Measurements from ENCODE around the gene PIH1D2. TPM values are rescaled to one million over a fixed set of nuclear protein-coding genes. Genes with fewer than 3 reads are reported as not detected.

PIH1D2 gene
- total and polyA plus RNA-seq, 9 of the 15 experiments (the other 6 are each of a cell fraction or from before 2014, with no cell fraction given) = 1.5 to 5.4 (median 3.0) TPM

DNA sequence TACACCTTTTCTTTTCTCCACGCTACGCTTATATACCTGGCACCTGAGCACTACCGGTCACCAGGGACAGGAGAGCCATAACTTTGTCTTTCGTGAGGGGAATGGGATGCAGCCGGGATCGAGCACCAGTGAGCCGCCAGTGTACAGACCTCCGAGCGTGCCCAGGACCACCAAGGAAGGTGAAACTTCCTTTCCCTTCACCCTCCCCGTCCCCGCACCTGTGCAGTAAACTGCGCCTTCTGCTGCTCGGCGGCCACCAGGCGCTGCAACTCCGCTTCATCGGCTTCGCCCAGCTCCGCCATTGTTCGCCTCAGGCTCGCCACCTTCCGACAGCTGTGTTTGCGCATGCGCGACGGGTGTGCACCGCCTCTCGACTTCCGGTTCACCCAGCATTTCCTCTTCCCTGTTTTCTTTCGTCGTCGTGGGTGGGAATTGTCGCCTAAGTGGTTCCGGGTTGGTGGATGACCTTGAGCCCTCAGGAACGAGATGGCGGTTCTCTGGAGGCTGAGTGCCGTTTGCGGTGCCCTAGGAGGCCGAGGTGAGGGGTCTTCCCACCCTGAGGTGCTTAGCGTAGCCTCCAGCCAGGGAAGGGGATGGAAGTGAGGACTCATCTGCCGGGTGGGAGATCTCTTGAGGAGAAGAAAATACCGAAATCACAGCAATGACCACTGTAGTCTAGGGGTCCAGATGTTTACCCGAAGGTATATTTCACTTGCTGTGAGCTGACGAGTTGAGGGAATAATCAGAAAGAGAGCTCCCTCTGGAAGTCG is 12.8 kb upstream of the PIH1D2 start, which contains the start of the genes SDHD and TIMM8B (continued):
- TF ChIP-seq FOSL1 (tag; conservative IDR thresholded peaks at IDR 0.05) (peak; percentile 28; the same call in 1 of the 2 replicates), EHMT2 (IDR thresholded peaks at IDR 0.05) (peak; percentile 75; the same call in 1 of the 2 replicates), TCF7 (IDR thresholded peaks at IDR 0.05; ENCODE audit: borderline replicate concordance) (no peak), LEF1 (IDR thresholded peaks at IDR 0.05) (no peak), ZNF165 (CRISPR knock-in tag; IDR thresholded peaks at IDR 0.05; ENCODE audit: borderline replicate concordance) (no peak)
- TF ChIP-seq, protein P1, sequence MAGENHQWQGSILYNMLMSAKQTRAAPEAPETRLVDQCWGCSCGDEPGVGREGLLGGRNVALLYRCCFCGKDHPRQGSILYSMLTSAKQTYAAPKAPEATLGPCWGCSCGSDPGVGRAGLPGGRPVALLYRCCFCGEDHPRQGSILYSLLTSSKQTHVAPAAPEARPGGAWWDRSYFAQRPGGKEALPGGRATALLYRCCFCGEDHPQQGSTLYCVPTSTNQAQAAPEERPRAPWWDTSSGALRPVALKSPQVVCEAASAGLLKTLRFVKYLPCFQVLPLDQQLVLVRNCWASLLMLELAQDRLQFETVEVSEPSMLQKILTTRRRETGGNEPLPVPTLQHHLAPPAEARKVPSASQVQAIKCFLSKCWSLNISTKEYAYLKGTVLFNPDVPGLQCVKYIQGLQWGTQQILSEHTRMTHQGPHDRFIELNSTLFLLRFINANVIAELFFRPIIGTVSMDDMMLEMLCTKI (IDR thresholded peaks at IDR 0.05; ENCODE audit: partially characterized antibody) = no peak
- TF ChIP-seq, protein P2, sequence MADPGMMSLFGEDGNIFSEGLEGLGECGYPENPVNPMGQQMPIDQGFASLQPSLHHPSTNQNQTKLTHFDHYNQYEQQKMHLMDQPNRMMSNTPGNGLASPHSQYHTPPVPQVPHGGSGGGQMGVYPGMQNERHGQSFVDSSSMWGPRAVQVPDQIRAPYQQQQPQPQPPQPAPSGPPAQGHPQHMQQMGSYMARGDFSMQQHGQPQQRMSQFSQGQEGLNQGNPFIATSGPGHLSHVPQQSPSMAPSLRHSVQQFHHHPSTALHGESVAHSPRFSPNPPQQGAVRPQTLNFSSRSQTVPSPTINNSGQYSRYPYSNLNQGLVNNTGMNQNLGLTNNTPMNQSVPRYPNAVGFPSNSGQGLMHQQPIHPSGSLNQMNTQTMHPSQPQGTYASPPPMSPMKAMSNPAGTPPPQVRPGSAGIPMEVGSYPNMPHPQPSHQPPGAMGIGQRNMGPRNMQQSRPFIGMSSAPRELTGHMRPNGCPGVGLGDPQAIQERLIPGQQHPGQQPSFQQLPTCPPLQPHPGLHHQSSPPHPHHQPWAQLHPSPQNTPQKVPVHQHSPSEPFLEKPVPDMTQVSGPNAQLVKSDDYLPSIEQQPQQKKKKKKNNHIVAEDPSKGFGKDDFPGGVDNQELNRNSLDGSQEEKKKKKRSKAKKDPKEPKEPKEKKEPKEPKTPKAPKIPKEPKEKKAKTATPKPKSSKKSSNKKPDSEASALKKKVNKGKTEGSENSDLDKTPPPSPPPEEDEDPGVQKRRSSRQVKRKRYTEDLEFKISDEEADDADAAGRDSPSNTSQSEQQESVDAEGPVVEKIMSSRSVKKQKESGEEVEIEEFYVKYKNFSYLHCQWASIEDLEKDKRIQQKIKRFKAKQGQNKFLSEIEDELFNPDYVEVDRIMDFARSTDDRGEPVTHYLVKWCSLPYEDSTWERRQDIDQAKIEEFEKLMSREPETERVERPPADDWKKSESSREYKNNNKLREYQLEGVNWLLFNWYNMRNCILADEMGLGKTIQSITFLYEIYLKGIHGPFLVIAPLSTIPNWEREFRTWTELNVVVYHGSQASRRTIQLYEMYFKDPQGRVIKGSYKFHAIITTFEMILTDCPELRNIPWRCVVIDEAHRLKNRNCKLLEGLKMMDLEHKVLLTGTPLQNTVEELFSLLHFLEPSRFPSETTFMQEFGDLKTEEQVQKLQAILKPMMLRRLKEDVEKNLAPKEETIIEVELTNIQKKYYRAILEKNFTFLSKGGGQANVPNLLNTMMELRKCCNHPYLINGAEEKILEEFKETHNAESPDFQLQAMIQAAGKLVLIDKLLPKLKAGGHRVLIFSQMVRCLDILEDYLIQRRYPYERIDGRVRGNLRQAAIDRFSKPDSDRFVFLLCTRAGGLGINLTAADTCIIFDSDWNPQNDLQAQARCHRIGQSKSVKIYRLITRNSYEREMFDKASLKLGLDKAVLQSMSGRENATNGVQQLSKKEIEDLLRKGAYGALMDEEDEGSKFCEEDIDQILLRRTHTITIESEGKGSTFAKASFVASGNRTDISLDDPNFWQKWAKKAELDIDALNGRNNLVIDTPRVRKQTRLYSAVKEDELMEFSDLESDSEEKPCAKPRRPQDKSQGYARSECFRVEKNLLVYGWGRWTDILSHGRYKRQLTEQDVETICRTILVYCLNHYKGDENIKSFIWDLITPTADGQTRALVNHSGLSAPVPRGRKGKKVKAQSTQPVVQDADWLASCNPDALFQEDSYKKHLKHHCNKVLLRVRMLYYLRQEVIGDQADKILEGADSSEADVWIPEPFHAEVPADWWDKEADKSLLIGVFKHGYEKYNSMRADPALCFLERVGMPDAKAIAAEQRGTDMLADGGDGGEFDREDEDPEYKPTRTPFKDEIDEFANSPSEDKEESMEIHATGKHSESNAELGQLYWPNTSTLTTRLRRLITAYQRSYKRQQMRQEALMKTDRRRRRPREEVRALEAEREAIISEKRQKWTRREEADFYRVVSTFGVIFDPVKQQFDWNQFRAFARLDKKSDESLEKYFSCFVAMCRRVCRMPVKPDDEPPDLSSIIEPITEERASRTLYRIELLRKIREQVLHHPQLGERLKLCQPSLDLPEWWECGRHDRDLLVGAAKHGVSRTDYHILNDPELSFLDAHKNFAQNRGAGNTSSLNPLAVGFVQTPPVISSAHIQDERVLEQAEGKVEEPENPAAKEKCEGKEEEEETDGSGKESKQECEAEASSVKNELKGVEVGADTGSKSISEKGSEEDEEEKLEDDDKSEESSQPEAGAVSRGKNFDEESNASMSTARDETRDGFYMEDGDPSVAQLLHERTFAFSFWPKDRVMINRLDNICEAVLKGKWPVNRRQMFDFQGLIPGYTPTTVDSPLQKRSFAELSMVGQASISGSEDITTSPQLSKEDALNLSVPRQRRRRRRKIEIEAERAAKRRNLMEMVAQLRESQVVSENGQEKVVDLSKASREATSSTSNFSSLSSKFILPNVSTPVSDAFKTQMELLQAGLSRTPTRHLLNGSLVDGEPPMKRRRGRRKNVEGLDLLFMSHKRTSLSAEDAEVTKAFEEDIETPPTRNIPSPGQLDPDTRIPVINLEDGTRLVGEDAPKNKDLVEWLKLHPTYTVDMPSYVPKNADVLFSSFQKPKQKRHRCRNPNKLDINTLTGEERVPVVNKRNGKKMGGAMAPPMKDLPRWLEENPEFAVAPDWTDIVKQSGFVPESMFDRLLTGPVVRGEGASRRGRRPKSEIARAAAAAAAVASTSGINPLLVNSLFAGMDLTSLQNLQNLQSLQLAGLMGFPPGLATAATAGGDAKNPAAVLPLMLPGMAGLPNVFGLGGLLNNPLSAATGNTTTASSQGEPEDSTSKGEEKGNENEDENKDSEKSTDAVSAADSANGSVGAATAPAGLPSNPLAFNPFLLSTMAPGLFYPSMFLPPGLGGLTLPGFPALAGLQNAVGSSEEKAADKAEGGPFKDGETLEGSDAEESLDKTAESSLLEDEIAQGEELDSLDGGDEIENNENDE (IDR thresholded peaks at IDR 0.05; ENCODE audit: low read depth, low read length) = no peak
- TF ChIP-seq, protein P3, sequence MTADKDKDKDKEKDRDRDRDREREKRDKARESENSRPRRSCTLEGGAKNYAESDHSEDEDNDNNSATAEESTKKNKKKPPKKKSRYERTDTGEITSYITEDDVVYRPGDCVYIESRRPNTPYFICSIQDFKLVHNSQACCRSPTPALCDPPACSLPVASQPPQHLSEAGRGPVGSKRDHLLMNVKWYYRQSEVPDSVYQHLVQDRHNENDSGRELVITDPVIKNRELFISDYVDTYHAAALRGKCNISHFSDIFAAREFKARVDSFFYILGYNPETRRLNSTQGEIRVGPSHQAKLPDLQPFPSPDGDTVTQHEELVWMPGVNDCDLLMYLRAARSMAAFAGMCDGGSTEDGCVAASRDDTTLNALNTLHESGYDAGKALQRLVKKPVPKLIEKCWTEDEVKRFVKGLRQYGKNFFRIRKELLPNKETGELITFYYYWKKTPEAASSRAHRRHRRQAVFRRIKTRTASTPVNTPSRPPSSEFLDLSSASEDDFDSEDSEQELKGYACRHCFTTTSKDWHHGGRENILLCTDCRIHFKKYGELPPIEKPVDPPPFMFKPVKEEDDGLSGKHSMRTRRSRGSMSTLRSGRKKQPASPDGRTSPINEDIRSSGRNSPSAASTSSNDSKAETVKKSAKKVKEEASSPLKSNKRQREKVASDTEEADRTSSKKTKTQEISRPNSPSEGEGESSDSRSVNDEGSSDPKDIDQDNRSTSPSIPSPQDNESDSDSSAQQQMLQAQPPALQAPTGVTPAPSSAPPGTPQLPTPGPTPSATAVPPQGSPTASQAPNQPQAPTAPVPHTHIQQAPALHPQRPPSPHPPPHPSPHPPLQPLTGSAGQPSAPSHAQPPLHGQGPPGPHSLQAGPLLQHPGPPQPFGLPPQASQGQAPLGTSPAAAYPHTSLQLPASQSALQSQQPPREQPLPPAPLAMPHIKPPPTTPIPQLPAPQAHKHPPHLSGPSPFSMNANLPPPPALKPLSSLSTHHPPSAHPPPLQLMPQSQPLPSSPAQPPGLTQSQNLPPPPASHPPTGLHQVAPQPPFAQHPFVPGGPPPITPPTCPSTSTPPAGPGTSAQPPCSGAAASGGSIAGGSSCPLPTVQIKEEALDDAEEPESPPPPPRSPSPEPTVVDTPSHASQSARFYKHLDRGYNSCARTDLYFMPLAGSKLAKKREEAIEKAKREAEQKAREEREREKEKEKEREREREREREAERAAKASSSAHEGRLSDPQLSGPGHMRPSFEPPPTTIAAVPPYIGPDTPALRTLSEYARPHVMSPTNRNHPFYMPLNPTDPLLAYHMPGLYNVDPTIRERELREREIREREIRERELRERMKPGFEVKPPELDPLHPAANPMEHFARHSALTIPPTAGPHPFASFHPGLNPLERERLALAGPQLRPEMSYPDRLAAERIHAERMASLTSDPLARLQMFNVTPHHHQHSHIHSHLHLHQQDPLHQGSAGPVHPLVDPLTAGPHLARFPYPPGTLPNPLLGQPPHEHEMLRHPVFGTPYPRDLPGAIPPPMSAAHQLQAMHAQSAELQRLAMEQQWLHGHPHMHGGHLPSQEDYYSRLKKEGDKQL (CRISPR knock-in tag; IDR thresholded peaks at IDR 0.05; ENCODE audit: borderline replicate concordance) = no peak
